GM19455 (cell line): ENCODE results near the gene TMEM204.

ENCODE experiments used
- ATAC-seq: cut with Tn5 transposase; IDR thresholded peaks from one replicate; pipeline ENCODE4 v1.9.1; 2021; ENCODE audit not compliant: unreplicated experiment

The TMEM204 gene

DNA sequence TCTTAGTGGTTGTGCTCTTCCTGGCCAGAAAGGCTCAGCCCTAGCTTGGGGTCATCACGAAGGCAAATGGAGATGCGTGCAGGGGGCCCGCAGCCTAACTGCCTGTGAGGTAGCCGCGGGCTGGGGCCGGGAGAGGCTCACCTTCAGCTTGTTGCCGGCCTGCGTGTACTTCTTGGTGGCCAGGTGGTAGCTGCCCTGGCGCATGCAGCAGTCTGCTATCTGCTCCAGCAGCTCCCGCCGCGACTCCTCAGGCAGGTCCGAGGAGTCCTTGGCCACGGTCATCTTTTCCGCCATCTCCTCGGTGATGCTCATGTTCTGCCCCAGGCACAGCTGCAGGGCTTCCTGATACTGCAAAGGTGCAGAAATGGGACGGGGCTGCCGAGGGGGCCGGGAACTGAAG, 13.0 kb upstream of the TMEM204 start:
- ATAC-seq, result no peak

DNA sequence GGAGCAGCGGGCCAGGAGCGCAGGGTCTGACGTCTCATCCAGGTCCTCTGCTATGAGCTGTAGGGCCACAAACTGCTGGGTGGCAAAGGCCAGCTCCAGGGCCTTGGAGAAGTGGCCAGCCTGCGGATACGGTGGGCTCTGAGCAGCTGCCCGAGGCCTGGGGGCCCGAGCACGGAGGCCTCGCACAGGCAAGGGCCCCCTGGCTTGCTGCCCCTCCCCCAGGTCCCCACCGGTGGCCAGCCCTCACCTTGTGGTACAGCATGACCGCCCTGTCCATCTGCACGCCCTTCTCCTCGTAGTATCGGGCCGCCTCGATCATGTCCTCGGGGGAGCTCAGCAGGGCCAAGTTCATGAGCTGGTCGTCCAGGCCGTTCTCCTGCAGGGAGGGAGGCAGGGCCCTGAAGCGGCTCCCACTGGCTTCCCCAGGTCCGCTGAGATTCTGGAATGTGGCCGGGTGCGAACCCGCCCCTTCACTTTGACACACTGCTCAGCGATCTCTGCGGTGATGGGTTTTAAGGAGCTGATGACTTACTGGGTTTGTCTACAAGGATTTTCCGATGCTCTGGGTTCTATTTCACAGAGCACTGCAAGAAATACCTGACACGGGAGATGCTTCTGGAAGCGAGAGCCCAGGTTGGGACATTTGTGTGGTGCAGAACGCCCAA, 9.8 kb upstream of the TMEM204 start:
- no peak for ATAC-seq

DNA sequence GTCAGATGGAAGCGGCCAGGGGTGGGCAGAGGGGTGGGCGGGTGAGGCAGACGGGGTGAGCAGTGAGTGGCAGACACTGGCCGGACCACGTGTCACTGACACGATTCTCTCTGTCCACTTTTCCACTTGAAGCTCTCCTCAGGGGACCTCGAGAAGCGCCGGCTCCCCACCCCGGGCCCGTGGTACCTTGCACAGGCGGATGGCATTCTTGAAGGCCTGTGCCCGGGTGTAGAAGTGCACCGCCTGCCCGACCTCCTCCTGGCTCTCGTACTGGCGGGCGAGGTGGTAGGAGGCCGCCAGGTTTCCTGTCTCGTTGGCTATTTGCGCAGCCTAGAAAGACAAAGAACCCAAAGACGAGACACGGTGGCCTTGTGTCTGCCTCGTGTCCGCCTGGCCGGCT, 9.1 kb upstream of the TMEM204 start:
- no peak for ATAC-seq

DNA sequence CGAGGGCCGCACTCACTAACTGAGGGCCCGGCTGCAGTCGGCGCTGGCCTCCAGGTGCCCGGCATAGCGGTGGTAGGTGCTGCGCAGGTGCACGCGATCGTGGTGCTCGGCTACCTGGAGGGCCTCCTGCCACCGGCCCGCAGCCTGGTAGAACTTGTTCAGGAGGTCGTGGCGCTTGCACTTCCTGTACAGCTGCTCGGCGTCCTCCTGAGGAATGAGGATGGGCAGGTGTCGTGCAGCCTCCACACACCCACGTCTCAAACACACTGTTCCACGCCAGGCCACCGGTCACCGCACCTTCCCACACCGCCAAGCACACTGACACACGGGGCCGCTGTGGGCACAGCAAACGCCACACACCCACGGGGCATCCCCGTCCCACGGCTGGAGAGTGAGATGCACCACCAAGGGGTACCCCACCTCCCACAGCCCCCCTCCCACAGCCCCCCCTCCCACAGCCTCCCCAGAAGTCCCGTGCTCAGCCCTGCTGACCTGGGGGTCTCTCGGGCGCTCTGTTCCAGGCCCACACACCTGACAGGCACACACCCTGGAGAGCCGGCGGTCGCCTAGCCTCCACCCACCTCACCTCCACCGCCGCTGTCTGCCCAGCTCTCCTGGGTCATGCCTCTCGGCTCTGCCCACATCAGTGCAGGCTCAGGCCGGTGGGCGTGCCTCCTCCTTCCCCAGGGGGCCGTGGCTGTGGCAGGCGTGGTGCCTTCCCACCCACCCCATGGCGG, 7.4 kb upstream of the TMEM204 start:
- no peak for ATAC-seq

DNA sequence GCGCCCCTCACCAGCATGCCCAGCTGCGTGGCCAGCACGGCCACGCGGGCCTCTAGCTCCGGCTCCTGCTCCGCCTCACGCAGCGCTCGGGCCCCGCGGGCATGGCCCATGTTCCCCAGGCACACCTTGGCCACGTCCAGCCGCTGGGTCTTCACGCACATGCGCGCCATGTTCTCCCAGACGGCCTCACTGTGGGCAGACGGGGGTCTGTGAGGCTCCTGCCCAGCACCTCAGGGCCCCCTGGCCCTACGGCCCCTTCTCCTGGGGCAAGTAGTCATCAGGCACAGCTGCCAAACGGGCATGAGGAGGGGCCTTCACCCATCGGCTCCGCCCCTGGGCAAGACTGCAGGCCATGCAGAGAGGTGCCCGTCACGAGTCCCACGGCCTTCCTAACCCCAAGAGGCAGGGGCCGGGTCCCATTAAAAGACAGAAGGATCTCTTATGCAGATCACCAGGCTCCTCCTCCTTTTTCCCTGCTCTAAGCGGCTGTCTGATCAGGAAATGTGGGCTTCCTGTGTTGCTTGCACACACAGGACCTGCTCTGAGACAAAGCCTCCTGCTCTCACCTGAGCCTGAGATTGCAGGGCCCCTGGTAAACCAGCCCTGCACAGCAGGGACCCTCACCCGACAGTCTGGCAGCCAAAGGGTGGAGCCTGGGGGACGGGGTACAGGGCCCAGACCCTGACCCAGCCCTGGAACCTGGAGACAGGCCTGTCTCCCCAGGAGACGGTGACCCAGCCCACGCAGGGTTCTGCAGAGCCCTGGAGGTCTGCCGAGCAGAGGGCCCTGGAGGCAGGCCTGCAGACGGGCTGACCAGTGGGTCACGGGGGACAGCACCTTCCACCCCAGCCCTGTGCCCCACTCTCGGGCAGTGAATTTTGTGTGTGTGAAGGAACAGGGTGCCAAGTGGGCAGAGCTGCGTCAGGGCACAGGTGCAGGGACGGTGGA, 6.6 kb upstream of the TMEM204 start:
- ATAC-seq, result no peak

DNA sequence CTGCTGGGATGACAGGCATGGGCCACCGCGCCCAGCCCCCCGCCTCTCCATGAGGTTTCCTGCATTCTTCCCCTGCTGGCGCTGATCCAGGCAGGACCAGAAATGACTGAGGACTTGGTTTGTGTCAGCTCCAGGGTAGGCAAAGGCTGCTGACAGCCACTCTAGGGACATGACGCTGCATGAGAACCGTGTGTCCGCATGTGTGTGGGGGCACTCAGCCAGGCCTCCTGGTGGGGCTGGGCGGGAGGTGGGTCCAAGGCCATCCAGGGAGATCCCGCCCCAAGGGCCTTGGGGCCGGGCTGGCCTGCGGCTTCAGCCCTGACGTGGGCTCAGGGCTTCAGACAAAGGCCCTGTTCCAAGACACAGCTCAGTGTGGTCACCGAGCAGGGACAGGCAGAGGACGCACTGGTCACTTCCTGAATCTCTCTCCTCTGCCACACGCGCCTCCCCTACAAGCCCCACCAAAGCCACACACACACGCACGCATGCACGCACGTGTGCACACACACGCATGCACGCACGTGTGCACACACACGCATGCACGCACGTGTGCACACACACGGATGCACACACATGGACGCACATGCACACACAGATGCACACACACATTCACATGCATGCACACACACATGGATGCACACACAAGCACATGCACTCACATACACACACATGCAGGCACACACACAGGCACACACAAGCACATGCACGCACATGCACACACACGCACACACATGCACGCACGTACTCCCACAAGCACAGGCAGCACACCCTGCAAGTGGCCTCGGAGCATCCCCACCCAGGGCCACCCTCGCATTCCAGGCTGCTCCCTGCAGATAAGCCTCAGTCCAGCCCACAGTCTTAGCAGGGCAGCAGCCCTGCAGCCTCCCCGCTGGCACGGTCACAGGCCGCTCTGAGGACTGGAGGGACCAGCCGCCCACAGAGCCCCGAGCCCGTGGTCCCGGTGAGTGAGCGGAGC, 5.3 kb upstream of the TMEM204 start:
- ATAC-seq, result no peak

DNA sequence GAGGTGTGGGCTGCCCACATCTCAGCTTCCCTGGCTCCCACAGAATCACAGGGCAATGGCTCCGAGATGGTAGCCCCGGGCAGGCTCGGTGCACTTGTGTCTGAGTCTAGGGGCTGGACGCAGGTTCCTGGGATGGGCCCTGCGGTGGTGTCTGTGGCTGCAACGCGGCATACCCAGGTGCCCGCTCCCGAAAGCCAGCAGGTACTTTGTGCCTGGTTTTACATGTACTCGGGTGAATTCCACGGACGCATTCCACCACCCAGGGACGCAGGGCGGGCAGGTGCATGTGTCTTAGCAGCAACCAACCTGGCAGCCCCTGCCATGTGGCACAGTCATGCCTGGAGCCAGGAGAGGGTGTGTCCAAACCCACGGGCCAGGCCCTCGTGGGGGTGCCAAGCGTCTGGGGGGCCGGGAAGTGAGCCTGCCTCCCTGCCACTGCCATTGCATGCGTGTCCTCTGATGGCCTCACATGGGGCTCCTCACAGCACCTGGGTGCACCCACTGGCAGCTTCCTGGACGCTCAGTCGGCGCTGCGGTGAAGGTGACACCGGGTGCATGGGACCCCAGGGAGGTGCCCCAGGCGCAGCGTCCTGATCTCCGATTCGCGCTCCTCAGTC, 4.4 kb upstream of the TMEM204 start:
- ATAC-seq, result no peak

DNA sequence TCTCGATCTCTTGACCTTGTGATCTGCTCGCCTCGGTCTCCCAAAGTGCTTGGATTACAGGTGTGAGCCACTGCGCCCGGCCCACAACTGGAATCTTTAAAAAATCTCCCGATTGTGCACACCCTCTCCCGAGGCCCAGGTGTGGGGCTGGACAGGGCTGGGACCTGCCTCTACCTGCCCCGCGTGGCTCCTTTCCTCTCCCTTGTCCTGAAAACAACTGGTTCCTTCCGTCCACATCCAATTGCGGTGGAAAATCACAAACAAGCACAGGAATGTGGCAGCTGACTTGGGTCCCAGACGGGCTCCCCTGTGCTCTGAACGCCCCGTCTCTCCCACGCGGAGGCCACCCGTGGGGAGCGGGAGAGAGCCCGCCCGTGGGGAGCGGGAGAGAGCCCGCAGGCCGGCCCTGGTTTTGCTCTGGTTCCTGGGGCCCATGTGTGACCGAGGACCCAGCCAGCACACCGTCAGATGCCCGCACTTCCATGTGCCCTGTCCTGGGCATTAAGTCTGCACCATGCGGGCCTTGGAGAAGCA, 3.0 kb upstream of the TMEM204 start:
- ATAC-seq, result no peak

DNA sequence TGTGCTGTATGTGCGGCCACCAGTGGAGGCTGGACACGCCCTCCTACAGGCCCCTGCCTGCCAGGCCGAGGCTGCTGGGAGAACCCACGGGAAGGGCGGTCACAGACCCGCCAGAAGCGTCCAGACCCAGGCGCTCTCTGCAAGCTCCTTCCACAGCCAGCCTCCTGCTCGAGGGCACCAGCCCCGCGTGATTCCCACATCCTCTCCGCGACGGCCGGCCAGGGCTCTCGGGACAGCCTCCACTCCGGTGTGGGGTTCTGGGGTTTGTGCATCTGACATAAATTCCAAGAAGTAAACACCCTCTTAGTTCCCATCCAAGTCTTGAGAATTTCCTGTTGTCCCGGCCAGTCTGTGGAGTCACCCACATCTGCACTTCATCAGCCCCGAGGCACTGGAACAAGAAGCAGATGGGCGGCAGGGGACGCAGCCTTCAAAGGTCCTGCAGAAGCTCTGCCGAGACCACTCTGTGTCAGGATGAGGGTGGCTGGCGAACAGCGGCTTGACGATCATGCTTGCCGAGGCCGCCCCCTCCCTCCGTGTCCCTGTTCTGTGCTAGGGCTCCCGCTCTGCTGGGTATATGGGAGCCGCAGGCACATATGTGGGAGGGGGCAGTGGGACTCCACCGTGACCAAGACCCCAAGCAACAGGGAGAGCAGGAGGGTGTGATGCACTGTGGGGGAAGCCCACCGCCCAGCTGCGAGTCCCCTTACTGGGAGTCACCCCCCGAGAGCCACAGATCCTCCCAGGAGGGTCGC, 2.4 kb upstream of the TMEM204 start:
- no peak for ATAC-seq

DNA sequence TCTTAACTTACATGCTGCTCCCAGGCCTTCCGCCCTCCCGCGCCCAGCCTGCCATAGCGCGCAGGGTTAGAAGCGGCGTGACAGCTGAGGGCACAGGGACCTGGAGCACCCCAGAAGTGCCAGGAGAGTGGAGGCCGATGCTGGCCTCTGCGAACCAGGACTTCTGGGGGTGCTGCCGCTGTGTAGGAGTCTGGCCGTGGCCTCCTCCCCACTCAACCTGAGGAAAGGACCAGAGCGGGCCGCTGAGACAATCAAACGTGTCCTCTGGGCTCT, 1.9 kb upstream of the TMEM204 start:
- ATAC-seq, result no peak

DNA sequence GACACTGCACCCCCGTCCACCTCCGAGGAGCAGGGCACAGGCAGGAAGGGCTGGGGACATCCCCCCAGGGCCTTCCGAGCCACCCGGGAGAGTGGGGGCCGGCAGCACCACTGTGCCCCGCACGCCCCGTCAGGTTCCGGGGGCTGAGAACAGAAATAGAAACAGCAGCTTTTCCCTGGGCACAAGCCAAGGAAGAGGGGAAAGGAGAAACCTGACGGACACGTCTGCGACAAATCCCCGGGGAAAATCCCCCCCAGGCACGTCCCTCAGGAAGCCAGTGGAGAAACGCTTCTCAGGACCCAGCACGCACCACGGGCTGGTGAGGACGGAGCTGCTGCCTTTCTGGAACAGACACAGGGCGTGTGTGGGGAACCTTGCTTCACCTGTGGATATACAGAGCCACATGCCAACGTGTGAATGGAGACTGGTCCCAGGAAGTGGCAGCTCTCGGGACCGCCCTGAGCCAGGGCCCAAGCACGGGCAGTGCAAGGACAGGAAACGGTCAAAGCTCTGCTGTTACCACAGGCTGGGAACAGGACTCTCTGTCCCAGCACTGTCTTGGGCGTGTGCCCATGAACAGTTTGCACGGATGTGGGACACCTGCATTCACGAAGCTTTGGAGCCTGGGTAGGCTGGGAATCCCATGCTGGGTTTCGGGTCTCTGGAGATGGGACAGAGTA, 1.2 kb upstream of the TMEM204 start:
- no peak for ATAC-seq

DNA sequence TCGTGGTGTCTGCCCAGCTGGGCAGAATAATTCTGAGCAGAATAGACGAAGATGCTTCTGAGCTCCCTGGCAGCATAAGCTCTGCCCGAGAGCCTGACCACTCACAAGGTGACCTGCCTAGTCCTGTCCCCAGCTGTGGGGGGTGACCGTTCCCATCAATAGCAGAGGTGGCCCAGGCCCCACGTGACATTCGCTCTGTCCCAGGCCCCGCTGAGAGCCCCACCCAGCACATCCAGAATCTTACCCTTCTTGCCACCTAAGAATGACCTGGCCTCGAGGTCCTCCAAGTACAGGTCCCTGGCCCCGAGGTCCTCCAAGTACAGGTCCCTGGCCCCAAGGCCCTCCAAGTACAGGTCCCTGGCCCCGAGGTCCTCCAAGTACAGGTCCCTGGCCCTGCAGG, 695 bp upstream of the TMEM204 start:
- ATAC-seq, result no peak

DNA sequence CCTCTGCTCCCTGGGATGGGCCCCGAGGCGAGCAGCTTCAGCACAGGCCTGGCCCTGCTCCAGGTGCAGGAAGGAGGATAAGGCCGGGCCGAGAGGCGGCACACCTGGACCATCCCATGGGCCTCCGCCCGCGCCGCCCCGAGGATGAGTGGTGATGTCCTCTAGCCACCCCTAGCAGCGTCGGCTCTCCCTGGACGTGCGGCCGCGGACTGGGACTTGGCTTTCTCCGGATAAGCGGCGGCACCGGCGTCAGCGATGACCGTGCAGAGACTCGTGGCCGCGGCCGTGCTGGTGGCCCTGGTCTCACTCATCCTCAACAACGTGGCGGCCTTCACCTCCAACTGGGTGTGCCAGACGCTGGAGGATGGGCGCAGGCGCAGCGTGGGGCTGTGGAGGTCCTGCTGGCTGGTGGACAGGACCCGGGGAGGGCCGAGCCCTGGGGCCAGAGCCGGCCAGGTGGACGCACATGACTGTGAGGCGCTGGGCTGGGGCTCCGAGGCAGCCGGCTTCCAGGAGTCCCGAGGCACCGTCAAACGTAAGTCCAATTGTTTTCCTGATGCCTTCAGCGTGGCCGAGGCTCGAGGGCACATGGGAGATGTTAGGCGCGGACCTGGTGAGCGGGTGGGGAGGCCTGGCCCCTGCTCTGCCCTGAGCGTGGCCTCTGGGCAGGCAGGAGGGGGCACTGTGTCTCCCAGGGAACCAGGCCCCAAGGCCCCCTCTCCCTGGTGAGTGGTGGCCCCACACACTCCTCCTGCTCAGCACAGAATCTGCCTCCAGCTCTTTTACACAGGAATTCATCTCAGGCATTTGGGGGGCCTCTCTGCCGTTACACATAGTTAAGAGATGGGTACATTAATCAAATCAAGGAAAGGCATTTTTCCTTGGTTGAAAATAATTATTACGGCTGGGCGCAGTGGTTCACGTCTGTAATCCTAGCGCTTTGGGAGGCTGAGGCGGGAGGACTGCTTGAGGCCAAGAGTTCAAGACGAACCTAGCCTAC, 855 bp downstream of the TMEM204 start:
- no peak for ATAC-seq

DNA sequence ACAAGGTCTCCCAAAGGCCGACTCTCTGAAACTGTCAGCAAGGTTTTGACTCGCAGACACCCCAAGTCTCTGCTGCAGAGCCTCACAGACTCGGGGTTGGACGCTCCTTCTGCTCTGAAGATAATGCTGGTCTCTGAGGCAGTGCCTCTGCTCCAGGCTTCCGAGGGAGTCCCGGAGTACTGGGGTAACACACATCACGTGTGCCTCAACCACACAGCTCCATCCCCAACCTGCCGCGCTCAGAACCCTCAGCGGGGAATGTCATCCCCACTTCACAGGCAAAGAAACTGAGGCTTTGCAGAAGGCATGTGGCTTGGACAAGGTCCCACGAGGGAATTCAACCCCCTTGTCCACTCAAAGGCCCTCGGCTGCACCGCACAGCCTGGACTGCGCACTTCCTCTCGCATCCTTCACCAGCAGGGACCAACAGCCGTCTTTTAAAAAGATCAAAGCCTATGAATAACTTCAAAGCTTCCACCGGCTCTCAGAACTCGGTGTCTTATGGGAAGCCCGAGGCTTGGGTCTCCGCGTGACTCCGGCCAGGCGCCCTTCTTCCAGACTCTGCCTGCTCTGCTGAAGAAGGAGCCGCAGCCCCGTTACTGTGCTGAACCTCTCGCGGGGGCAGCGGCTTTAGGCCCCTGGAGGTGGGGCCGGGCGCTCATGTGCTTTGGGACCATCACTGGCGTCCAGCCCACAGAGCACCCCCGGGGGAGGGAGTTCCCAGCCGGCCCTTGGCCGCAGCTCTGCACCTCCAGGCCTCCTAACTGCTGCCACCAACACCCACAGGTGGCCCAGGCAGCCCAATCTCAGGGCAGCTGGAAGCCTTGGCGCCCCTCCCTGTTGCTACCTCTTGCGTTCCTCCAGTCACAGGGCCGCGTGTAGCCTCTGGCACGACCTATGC, 2.2 kb downstream of the TMEM204 start:
- ATAC-seq, result no peak

DNA sequence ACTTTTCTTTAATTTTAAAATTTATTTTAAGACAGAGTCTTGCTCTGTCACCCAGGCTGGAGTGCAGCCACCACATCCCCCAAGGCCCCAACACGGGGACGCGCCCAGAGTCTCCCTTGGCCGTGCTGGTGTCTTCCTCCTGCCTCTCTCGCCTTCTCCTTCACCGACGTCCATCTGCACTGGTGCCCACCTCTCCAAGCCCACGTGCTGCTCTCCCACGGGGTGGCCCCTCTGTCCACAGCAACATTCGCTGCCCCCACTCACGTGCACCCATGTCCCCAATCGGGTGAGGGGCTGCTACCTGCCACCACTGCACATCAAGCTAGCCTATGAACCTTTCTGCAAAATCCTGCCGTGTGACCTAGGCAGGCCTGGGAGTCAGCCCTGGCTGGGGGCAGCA, 3.1 kb downstream of the TMEM204 start:
- ATAC-seq, result no peak

DNA sequence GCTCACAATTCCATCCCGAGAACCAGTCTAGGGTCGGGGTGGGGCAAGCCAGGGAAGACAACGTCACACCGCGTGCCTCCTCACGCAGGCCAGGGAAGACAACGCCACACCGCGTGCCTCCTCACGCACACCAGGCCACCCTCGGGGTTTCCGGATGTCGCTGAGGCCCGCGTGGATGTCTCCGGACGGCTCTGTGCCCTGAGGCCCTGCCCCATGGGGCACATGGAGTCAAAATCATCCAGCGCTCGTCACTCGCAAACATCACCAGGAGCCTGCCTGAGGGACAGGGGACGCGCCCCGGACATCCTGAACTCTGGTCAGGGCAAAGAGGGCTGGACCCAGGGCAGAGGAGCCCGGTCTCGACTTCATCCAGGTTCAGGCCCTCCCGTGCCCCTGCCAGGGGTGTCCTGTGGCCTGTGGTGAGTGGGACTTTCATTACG, 3.7 kb downstream of the TMEM204 start:
- ATAC-seq, result no peak
